SU-DHL-6 (cell line): Measurements from ENCODE around the gene ANKEF1.

Source experiments
- EZH2phosphoT487 ChIP-seq: fragments of 200-600 bp; sonication (generic), shearing (Covaris generic); conservative IDR thresholded peaks from 2 replicates; pipeline ENCODE4 v1.6.1; 2018; ENCODE audit warnings: mild to moderate bottlenecking, antibody characterized with exemption, low read length, moderate library complexity, mixed read lengths
- TF ChIP-seq, protein P1 (sequence below): fragments of 200-600 bp; sonication (generic); IDR thresholded peaks from one replicate; pipeline ENCODE4 v1.5.1; 2017; ENCODE audit warnings: antibody characterized with exemption, mild to moderate bottlenecking, low read length, moderate library complexity; ENCODE audit not compliant: insufficient read depth, poor library complexity, severe bottlenecking

DNA sequence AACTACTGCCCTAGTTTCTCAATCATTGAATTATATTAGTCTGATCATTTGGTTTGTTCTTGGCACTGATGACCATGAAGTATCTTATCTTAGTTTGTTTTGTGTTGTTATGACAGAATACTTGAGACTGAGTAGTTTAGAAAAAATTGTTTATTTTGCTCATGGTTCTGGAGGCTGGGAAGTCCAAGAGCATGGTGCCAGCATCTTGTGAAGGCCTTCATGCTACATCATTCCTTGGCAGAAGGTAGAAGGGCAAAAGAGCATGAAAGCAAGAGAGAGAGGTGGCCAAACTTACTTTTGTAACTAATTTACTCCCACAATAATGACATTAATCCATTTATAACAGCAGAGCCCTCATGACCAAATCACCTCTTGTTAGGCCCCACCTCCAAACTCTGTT lies 40.1 kb upstream of the ANKEF1 start:
- TF ChIP-seq, protein P1, sequence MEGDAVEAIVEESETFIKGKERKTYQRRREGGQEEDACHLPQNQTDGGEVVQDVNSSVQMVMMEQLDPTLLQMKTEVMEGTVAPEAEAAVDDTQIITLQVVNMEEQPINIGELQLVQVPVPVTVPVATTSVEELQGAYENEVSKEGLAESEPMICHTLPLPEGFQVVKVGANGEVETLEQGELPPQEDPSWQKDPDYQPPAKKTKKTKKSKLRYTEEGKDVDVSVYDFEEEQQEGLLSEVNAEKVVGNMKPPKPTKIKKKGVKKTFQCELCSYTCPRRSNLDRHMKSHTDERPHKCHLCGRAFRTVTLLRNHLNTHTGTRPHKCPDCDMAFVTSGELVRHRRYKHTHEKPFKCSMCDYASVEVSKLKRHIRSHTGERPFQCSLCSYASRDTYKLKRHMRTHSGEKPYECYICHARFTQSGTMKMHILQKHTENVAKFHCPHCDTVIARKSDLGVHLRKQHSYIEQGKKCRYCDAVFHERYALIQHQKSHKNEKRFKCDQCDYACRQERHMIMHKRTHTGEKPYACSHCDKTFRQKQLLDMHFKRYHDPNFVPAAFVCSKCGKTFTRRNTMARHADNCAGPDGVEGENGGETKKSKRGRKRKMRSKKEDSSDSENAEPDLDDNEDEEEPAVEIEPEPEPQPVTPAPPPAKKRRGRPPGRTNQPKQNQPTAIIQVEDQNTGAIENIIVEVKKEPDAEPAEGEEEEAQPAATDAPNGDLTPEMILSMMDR, result no peak
- TF ChIP-seq EZH2phosphoT487, result no peak
